SU-DHL-6 (cell line): ENCODE results near the gene IRF8.

Source experiments
- H2AFZ ChIP-seq: fragments of 200-600 bp; sonication (generic); 2 replicates; pipeline ENCODE4 v1.6.1; 2014; ENCODE audit warnings: low read depth, mild to moderate bottlenecking, moderate library complexity, mixed read lengths, antibody characterized with exemption, low read length; ENCODE audit not compliant: severe bottlenecking
- H3F3A ChIP-seq: fragments of 200-600 bp; shearing (Covaris generic); 2 replicates; pipeline ENCODE4 v1.6.0; 2016; ENCODE audit warnings: antibody characterized with exemption, mild to moderate bottlenecking; ENCODE audit not compliant: insufficient read depth
- H3K27ac ChIP-seq: fragments of 200-600 bp; sonication (generic); 2 replicates; pipeline ENCODE4 v1.5.1; 2016; ENCODE audit warnings: low read depth, mild to moderate bottlenecking, low read length, moderate library complexity, mixed read lengths
- H3K27me3 ChIP-seq: fragments of 200-600 bp; sonication (generic), shearing (Covaris generic); 2 replicates; pipeline ENCODE4 v1.6.0; 2014; ENCODE audit warnings: mild to moderate bottlenecking, low read length
- H3K36me3 ChIP-seq: fragments of 200-600 bp; sonication (generic); 2 replicates; pipeline ENCODE4 v1.6.1; 2014; ENCODE audit warnings: mild to moderate bottlenecking, low read length, mixed read lengths
- H3K4me2 ChIP-seq: fragments of 300-600, 200-600 bp; shearing (Covaris generic), sonication (generic); 2 replicates; pipeline ENCODE4 v1.6.0; 2014; ENCODE audit warnings: low read length, low read depth, mild to moderate bottlenecking; ENCODE audit not compliant: poor library complexity, severe bottlenecking
- H3K4me3 ChIP-seq: fragments of 200-600 bp; sonication (generic); 2 replicates; pipeline ENCODE4 v1.5.1; 2014; ENCODE audit warnings: antibody characterized with exemption, low read length, mild to moderate bottlenecking, mixed read lengths; ENCODE audit not compliant: insufficient read depth, poor library complexity, severe bottlenecking
- H3K79me2 ChIP-seq: fragments of 200-600 bp; sonication (generic); 2 replicates; pipeline ENCODE4 v1.6.1; 2014; ENCODE audit warnings: mild to moderate bottlenecking, low read length, moderate library complexity; ENCODE audit not compliant: insufficient read depth
- H3K9ac ChIP-seq: fragments of 200-600 bp; sonication (generic); 2 replicates; pipeline ENCODE4 v1.7.0; 2014; ENCODE audit warnings: mild to moderate bottlenecking, low read length
- H3K9me2 ChIP-seq: fragments of 200-600 bp; sonication (generic); replicated peaks from 2 replicates; pipeline ENCODE4 v1.6.1; 2014; ENCODE audit warnings: low read length; ENCODE audit not compliant: insufficient read depth
- H3K9me3 ChIP-seq: fragments of 200-600 bp; sonication (generic); 2 replicates; pipeline ENCODE4 v1.6.1; 2014; ENCODE audit warnings: low read length, mixed read lengths; ENCODE audit not compliant: insufficient read depth
- H4K20me1 ChIP-seq: fragments of 200-600 bp; sonication (generic); 2 replicates; pipeline ENCODE4 v1.6.1; 2014; ENCODE audit warnings: low read depth, mild to moderate bottlenecking, antibody characterized with exemption, low read length, moderate library complexity, mixed read lengths
- CTCF ChIP-seq: fragments of 200-600 bp; sonication (generic); IDR thresholded peaks from one replicate; pipeline ENCODE4 v1.5.1; 2017; ENCODE audit warnings: antibody characterized with exemption, mild to moderate bottlenecking, low read length, moderate library complexity; ENCODE audit not compliant: insufficient read depth, poor library complexity, severe bottlenecking
- EZH2phosphoT487 ChIP-seq: fragments of 200-600 bp; sonication (generic), shearing (Covaris generic); conservative IDR thresholded peaks from 2 replicates; pipeline ENCODE4 v1.6.1; 2018; ENCODE audit warnings: mild to moderate bottlenecking, antibody characterized with exemption, low read length, moderate library complexity, mixed read lengths

The IRF8 gene

GRCh38 chr16:85891033-85891775 lies 7.8 kb upstream of the IRF8 start:
- H3K9ac ChIP-seq, result no peak overlapping the region
- TF ChIP-seq CTCF (no peak), EZH2phosphoT487 (no peak)
- no peaks in the 10 kb centered on the region for H4K20me1 ChIP-seq
- no peaks in the 10 kb centered on the region for H3K27me3 ChIP-seq
- H3K9me2 ChIP-seq, result no peaks in the 10 kb centered on the region
- no peak overlapping the region for H3K4me3 ChIP-seq
- no peaks in the 10 kb centered on the region for H3K79me2 ChIP-seq
- no peaks in the 10 kb centered on the region for H3F3A ChIP-seq
- no peaks in the 10 kb centered on the region for H3K9me3 ChIP-seq
- no peak overlapping the region for H3K4me2 ChIP-seq
- H2AFZ ChIP-seq, result no peak overlapping the region
- H3K27ac ChIP-seq, result no peak overlapping the region
- H3K36me3 ChIP-seq, result no peaks in the 10 kb centered on the region

DNA sequence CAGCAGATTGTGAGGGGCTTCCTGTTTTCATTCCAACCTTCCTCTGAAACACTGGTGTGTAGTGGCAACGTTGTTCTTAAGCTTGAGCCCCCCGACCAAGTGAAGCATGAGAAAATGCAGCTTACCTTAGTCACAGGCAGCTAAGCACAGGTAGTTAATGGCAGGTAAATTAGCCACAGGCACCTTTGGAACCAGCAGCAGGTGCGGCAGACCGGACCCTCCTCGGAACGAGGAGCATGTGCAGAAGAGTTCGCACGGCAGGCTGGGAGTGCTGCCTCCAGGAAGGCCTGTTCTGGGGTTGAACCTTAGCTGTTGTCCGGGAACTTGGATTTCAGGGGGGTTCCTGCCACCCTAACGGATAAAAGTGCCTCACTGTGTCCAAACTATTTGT lies 7.2 kb upstream of the IRF8 start:
- no peak for TF ChIP-seq CTCF
- TF ChIP-seq EZH2phosphoT487, result no peak
- Histone ChIP-seq H3F3A (no peaks in the 10 kb centered on the region), H4K20me1 (no peaks in the 10 kb centered on the region), H3K27me3 (no peaks in the 10 kb centered on the region), H3K9me2 (no peaks in the 10 kb centered on the region), H3K4me2 (no peak overlapping the region), H3K9me3 (no peaks in the 10 kb centered on the region), H3K27ac (no peak overlapping the region), H3K79me2 (no peaks in the 10 kb centered on the region), H3K9ac (no peak overlapping the region), H3K36me3 (no peaks in the 10 kb centered on the region), H2AFZ (no peak overlapping the region), H3K4me3 (no peak overlapping the region)

DNA sequence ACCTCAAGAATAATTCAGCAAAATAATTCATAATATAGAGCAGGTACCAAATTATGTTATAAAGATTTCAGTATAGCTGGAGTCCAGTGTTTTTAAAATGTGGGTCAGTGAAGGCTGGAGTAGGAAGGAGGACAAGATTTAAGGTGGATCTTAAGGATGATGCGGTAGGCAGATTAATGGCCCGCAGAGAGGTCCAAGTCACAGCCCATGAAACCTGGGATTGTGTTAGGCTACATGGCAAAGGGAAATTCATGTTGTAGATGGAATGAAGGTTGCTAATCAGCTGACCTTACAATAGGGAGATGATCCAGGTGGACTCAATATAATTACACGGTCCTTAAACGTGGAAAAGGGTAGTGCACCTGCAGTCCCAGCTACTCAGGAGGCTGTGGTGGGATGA lies 6.2 kb upstream of the IRF8 start:
- peaks cover 8% of the 10 kb centered on the region for H3F3A ChIP-seq
- H3K27ac ChIP-seq, result no peak overlapping the region
- no peaks in the 10 kb centered on the region for H3K79me2 ChIP-seq
- no peaks in the 10 kb centered on the region for H3K27me3 ChIP-seq
- TF ChIP-seq CTCF, result no peak
- TF ChIP-seq EZH2phosphoT487, result no peak
- no peaks in the 10 kb centered on the region for H3K36me3 ChIP-seq
- H3K9ac ChIP-seq, result no peak overlapping the region
- no peak overlapping the region for H3K4me3 ChIP-seq
- no peaks in the 10 kb centered on the region for H4K20me1 ChIP-seq
- H3K4me2 ChIP-seq, result no peak overlapping the region
- H2AFZ ChIP-seq, result no peak overlapping the region
- no peaks in the 10 kb centered on the region for H3K9me3 ChIP-seq
- no peaks in the 10 kb centered on the region for H3K9me2 ChIP-seq
